ENCODE measurements around the gene GOLPH3L. TPM values are rescaled to one million over a fixed set of nuclear protein-coding genes. Genes with fewer than 3 reads are reported as not detected.
"Not testable (repeated sequence)": the region's sequence is repeated elsewhere in the genome, so short reads cannot be mapped to it uniquely, and the experiment has no call there.

GOLPH3L gene
- total and polyA plus RNA-seq, 2 experiments from 2014 or later = 23.5 to 29.6 TPM

DNA sequence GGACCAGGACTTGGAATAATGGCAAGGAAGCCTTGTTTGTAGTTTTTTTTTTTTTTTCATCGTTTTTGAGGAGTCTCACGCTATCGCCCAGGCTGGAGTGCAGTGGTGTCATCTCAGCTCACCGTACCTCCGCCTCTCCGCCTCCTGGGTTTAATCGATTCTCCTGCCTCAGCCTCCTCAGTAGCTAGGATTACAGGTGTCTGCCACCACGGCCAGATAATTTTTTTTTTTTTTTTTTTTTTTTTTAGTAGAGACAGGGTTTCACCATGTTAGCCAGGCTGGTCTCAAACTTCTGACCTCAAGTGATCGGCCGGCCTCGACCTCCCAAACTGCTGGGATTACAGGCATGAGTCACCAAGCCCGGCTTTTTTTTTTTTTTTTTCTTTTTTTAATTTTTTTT lies 94.6 kb downstream of the GOLPH3L start:
- not testable (repeated sequence) for H3K27ac Mint-ChIP-seq; H4K20me1 ChIP-seq (replicated peaks; ENCODE audit: insufficient read depth); H3K4me2 ChIP-seq; H3K27me3 Mint-ChIP-seq (ENCODE audit: insufficient read depth, low read depth, poor library complexity); H3F3A ChIP-seq (replicated peaks; ENCODE audit: low read depth); DNase-seq (ENCODE audit: low spot score); H3K79me2 ChIP-seq (replicated peaks; ENCODE audit: insufficient read depth); H3K36me3 ChIP-seq (ENCODE audit: insufficient read depth); H3K4me1 ChIP-seq (ENCODE audit: insufficient read depth); H3K27me3 ChIP-seq (ENCODE audit: insufficient read depth); H2AFZ ChIP-seq; H3K4me3 Mint-ChIP-seq; H3K9me2 ChIP-seq (ENCODE audit: insufficient read depth); H3K4me3 ChIP-seq; ATAC-seq; H3K27ac ChIP-seq (ENCODE audit: low read depth); H3K9me3 Mint-ChIP-seq
- H3K36me3 Mint-ChIP-seq (ENCODE audit: low read depth) = peaks cover 11% of the 10 kb centered on the region; the same call in 2 of the 3 replicates
- H3K4me1 Mint-ChIP-seq = peaks cover 17% of the 10 kb centered on the region

DNA sequence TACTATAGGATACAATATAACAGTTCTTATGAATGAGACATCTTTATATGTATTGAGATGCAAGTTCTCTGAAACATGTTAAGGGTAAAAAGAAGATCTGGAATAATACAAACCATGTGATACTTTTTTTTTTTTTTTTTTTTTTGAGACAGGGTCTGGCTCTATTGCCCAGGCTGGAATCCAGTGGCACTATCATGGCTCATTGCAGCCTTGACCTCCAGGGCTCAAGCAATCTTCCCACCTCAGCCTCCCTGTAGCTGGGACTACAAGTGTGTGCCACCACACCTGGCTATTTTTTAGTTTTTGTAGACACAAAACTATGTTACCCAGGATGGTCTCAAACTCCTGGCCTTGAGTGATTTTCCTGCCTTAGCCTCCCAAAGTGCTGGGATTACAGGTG lies 95.4 kb downstream of the GOLPH3L start:
- DNase-seq (ENCODE audit: low spot score) (no peak), ATAC-seq (no peak)
- no peak overlapping the region for H3K4me3 ChIP-seq
- H3K4me2 ChIP-seq = no peak overlapping the region
- H2AFZ ChIP-seq = no peak overlapping the region
- H3K9me2 ChIP-seq (ENCODE audit: insufficient read depth) = peaks cover 4% of the 10 kb centered on the region; the same call in 1 of the 2 replicates
- peaks cover 8% of the 10 kb centered on the region for H3K4me1 ChIP-seq (ENCODE audit: insufficient read depth)
- no peaks in the 10 kb centered on the region for H3K27me3 ChIP-seq (ENCODE audit: insufficient read depth)
- no peaks in the 10 kb centered on the region for H4K20me1 ChIP-seq (replicated peaks; ENCODE audit: insufficient read depth)
- Mint-ChIP-seq H3K4me1 (peaks cover 16% of the 10 kb centered on the region), H3K9me3 (no peaks in the 10 kb centered on the region), H3K36me3 (ENCODE audit: low read depth) (peaks cover 10% of the 10 kb centered on the region; the same call in 2 of the 3 replicates), H3K27me3 (ENCODE audit: insufficient read depth, low read depth, poor library complexity) (peaks cover 4% of the 10 kb centered on the region), H3K4me3 (no peak overlapping the region), H3K27ac (no peak overlapping the region)
- no peaks in the 10 kb centered on the region for H3K79me2 ChIP-seq (replicated peaks; ENCODE audit: insufficient read depth)
- no peaks in the 10 kb centered on the region for H3K36me3 ChIP-seq (ENCODE audit: insufficient read depth)
- H3F3A ChIP-seq (replicated peaks; ENCODE audit: low read depth) = peaks cover 5% of the 10 kb centered on the region; the same call in 1 of the 2 replicates
- no peak overlapping the region for H3K27ac ChIP-seq (ENCODE audit: low read depth)
- TF ChIP-seq EZH2 (IDR thresholded peaks at IDR 0.05; ENCODE audit: low read depth, unreplicated experiment) (no peak), POLR2AphosphoS5 (IDR thresholded peaks at IDR 0.05; ENCODE audit: low read depth) (no peak), JUNB (IDR thresholded peaks at IDR 0.05; ENCODE audit: unreplicated experiment) (no peak), ZNF114 (CRISPR knock-in tag; IDR thresholded peaks at IDR 0.05) (no peak), STAT1 (IDR thresholded peaks at IDR 0.05; ENCODE audit: unreplicated experiment) (no peak), CTCF (conservative IDR thresholded peaks at IDR 0.05; ENCODE audit: low read depth in 2 of 2) (no peak), CREB1 (CRISPR knock-in tag; IDR thresholded peaks at IDR 0.05; ENCODE audit: low read depth) (no peak), ZNF331 (CRISPR knock-in tag; IDR thresholded peaks at IDR 0.05; ENCODE audit: low read depth) (no peak), NANOG (IDR thresholded peaks at IDR 0.05; ENCODE audit: borderline replicate concordance) (no peak), EZH2phosphoT487 (IDR thresholded peaks at IDR 0.05; ENCODE audit: unreplicated experiment) (no peak)
- TF ChIP-seq, protein P1, sequence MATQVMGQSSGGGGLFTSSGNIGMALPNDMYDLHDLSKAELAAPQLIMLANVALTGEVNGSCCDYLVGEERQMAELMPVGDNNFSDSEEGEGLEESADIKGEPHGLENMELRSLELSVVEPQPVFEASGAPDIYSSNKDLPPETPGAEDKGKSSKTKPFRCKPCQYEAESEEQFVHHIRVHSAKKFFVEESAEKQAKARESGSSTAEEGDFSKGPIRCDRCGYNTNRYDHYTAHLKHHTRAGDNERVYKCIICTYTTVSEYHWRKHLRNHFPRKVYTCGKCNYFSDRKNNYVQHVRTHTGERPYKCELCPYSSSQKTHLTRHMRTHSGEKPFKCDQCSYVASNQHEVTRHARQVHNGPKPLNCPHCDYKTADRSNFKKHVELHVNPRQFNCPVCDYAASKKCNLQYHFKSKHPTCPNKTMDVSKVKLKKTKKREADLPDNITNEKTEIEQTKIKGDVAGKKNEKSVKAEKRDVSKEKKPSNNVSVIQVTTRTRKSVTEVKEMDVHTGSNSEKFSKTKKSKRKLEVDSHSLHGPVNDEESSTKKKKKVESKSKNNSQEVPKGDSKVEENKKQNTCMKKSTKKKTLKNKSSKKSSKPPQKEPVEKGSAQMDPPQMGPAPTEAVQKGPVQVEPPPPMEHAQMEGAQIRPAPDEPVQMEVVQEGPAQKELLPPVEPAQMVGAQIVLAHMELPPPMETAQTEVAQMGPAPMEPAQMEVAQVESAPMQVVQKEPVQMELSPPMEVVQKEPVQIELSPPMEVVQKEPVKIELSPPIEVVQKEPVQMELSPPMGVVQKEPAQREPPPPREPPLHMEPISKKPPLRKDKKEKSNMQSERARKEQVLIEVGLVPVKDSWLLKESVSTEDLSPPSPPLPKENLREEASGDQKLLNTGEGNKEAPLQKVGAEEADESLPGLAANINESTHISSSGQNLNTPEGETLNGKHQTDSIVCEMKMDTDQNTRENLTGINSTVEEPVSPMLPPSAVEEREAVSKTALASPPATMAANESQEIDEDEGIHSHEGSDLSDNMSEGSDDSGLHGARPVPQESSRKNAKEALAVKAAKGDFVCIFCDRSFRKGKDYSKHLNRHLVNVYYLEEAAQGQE (IDR thresholded peaks at IDR 0.05; ENCODE audit: unreplicated experiment) = no peak
- TF ChIP-seq, protein P2, sequence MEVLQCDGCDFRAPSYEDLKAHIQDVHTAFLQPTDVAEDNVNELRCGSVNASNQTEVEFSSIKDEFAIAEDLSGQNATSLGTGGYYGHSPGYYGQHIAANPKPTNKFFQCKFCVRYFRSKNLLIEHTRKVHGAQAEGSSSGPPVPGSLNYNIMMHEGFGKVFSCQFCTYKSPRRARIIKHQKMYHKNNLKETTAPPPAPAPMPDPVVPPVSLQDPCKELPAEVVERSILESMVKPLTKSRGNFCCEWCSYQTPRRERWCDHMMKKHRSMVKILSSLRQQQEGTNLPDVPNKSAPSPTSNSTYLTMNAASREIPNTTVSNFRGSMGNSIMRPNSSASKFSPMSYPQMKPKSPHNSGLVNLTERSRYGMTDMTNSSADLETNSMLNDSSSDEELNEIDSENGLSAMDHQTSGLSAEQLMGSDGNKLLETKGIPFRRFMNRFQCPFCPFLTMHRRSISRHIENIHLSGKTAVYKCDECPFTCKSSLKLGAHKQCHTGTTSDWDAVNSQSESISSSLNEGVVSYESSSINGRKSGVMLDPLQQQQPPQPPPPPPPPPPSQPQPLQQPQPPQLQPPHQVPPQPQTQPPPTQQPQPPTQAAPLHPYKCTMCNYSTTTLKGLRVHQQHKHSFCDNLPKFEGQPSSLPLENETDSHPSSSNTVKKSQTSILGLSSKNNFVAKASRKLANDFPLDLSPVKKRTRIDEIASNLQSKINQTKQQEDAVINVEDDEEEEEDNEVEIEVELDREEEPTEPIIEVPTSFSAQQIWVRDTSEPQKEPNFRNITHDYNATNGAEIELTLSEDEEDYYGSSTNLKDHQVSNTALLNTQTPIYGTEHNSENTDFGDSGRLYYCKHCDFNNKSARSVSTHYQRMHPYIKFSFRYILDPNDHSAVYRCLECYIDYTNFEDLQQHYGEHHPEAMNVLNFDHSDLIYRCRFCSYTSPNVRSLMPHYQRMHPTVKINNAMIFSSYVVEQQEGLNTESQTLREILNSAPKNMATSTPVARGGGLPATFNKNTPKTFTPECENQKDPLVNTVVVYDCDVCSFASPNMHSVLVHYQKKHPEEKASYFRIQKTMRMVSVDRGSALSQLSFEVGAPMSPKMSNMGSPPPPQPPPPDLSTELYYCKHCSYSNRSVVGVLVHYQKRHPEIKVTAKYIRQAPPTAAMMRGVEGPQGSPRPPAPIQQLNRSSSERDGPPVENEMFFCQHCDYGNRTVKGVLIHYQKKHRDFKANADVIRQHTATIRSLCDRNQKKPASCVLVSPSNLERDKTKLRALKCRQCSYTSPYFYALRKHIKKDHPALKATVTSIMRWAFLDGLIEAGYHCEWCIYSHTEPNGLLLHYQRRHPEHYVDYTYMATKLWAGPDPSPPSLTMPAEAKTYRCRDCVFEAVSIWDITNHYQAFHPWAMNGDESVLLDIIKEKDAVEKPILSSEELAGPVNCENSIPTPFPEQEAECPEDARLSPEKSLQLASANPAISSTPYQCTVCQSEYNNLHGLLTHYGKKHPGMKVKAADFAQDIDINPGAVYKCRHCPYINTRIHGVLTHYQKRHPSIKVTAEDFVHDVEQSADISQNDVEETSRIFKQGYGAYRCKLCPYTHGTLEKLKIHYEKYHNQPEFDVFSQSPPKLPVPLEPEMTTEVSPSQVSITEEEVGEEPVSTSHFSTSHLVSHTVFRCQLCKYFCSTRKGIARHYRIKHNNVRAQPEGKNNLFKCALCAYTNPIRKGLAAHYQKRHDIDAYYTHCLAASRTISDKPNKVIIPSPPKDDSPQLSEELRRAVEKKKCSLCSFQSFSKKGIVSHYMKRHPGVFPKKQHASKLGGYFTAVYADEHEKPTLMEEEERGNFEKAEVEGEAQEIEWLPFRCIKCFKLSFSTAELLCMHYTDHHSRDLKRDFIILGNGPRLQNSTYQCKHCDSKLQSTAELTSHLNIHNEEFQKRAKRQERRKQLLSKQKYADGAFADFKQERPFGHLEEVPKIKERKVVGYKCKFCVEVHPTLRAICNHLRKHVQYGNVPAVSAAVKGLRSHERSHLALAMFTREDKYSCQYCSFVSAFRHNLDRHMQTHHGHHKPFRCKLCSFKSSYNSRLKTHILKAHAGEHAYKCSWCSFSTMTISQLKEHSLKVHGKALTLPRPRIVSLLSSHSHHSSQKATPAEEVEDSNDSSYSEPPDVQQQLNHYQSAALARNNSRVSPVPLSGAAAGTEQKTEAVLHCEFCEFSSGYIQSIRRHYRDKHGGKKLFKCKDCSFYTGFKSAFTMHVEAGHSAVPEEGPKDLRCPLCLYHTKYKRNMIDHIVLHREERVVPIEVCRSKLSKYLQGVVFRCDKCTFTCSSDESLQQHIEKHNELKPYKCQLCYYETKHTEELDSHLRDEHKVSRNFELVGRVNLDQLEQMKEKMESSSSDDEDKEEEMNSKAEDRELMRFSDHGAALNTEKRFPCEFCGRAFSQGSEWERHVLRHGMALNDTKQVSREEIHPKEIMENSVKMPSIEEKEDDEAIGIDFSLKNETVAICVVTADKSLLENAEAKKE (CRISPR knock-in tag; IDR thresholded peaks at IDR 0.05) = no peak

All from GM23338 (cell line).